Daoy (cell line): Measurements from ENCODE around the gene NFILZ. TPM values are rescaled to one million over a fixed set of nuclear protein-coding genes. Genes with fewer than 3 reads are reported as not detected.
A peak's percentile ranks its signal among the peaks of the same experiment; 100 is the strongest.
"Not testable (repeated sequence)": the region's sequence is repeated elsewhere in the genome, so short reads cannot be mapped to it uniquely, and the experiment has no call there.

Experiments
- DNase-seq: peaks from one replicate; pipeline ENCODE4 v3.0.0-alpha.2; 2015; ENCODE audit warnings: low read depth
- total RNA-seq: library from RNA; depleted of rRNA; stranded (reverse); fragments of >200 nt; shearing (Covaris generic); gene quantifications from 2 replicates; pipeline ENCODE4 v1.2.3, GENCODE V29; 2014

NFILZ gene
- total RNA-seq, 1 experiment from 2014 or later: not detected

GRCh38 chr19:8611877-8612806 lies 18.3 kb upstream of the NFILZ start:
- peak; percentile 89 for DNase-seq

GRCh38 chr19:8612807-8613171 lies 17.6 kb upstream of the NFILZ start:
- no peak for DNase-seq

- DNase-seq: no peak
Observed at GRCh38 chr19:8614455-8614854, 16.0 kb upstream of the NFILZ start.

- DNase-seq: peak; percentile 64
Observed at GRCh38 chr19:8615024-8615423, 15.4 kb upstream of the NFILZ start.

- DNase-seq: peak; percentile 73
Observed at GRCh38 chr19:8615813-8616596, 14.4 kb upstream of the NFILZ start.

GRCh38 chr19:8616861-8617260 lies 13.6 kb upstream of the NFILZ start:
- DNase-seq: no peak

- not testable (repeated sequence) for DNase-seq
Observed at GRCh38 chr19:8617325-8617724, 13.1 kb upstream of the NFILZ start.

- no peak for DNase-seq
Observed at GRCh38 chr19:8617984-8618383, 12.4 kb upstream of the NFILZ start.

GRCh38 chr19:8618751-8619150 lies 11.7 kb upstream of the NFILZ start:
- peak; percentile 68 for DNase-seq

- DNase-seq: peak; percentile 35
Observed at GRCh38 chr19:8622886-8623285, 7.5 kb upstream of the NFILZ start.

- no peak for DNase-seq
Observed at GRCh38 chr19:8626842-8627241, 3.6 kb upstream of the NFILZ start.

- no peak for DNase-seq
Observed at GRCh38 chr19:8629184-8629583, 1.2 kb upstream of the NFILZ start.

- DNase-seq: no peak
Observed at GRCh38 chr19:8630796-8631424, 477 bp downstream of the NFILZ start.

- peak; percentile 65 for DNase-seq
Observed at GRCh38 chr19:8631425-8631819, 989 bp downstream of the NFILZ start.

GRCh38 chr19:8635422-8635821 lies 5.0 kb downstream of the NFILZ start:
- DNase-seq: peak; percentile 36

GRCh38 chr19:8637070-8637469 lies 6.6 kb downstream of the NFILZ start:
- peak; percentile 74 for DNase-seq

- peak; percentile 82 for DNase-seq
Observed at GRCh38 chr19:8638078-8638619, 7.7 kb downstream of the NFILZ start.

GRCh38 chr19:8639821-8640401 lies 9.5 kb downstream of the NFILZ start:
- DNase-seq: no peak

- DNase-seq: no peak
Observed at GRCh38 chr19:8640402-8641004, 10.1 kb downstream of the NFILZ start.

GRCh38 chr19:8641221-8641907 lies 10.9 kb downstream of the NFILZ start:
- DNase-seq: no peak
